Measurements from ENCODE around the gene MYEF2. TPM values are rescaled to one million over a fixed set of nuclear protein-coding genes. Genes with fewer than 3 reads are reported as not detected.

The MYEF2 gene, protein sequence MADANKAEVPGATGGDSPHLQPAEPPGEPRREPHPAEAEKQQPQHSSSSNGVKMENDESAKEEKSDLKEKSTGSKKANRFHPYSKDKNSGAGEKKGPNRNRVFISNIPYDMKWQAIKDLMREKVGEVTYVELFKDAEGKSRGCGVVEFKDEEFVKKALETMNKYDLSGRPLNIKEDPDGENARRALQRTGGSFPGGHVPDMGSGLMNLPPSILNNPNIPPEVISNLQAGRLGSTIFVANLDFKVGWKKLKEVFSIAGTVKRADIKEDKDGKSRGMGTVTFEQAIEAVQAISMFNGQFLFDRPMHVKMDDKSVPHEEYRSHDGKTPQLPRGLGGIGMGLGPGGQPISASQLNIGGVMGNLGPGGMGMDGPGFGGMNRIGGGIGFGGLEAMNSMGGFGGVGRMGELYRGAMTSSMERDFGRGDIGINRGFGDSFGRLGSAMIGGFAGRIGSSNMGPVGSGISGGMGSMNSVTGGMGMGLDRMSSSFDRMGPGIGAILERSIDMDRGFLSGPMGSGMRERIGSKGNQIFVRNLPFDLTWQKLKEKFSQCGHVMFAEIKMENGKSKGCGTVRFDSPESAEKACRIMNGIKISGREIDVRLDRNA
- 0.56 TPM for total RNA-seq

DNA sequence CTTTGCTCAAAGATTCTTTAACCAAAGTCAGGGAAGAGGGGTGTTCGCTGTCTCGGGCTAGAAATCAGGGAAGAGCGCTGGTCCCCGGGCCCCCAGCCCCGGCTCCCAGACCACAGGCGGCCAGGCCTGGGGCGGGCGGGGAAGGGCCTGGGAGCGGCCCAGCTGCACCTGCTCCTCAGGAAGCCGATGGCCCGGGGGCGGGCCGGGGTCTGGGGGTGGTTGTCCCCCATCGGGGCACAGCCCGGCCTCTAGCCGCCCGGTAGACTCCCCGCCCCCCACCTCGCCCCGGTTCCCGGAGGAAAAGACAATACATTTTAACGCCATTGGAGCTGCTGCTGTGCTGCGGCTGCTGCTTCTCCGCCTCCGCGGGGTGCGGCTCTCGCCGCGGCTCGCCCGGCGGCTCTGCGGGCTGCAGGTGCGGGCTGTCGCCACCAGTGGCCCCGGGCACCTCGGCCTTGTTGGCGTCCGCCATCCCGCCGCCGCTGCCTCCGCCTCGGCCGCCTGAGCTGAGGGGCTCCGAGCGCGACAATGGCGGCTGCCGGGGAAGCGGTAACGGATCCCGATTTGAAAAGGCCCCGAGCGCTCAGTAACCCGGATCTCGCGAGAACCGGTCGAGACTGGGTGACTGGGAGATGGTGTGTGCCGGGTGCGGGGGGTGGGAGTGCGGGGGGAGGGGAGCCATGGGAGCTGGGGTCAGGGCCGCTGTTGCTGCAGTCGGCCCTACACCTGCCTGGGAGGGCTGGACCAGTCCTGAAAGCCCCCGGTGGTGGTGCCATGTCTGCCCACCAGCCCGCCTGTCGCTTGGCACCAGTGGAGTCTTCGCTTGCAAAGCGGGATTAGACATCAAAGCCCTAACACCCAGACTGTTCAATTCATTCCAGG, at the start of gene MYEF2:
TSS of gene MYEF2 (minus strand) at position 530 of the 882 bp plus-strand sequence. CDS start at position 472, 58 bp downstream.
- peak; percentile 39 for ATAC-seq

DNA sequence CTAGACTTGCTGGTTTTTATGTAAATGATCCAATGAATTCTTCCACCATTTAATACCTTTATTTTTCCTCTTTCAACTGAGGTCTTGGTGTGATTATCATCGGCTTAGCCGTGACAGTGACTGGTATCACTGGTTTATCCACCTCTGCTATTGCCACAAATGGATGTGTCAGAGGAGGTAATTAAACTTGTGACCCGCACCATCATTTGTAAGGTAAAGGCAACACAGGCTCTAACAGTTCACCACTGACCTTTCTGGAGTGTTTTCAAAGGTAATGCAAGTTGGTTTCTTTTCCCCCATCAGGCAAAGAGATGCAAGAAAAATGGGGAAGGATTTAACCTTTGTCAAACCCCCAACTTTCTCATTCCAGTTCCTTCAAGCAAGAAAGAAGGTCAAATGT, 47.7 kb upstream of the MYEF2 start:
- ATAC-seq = no peak

DNA sequence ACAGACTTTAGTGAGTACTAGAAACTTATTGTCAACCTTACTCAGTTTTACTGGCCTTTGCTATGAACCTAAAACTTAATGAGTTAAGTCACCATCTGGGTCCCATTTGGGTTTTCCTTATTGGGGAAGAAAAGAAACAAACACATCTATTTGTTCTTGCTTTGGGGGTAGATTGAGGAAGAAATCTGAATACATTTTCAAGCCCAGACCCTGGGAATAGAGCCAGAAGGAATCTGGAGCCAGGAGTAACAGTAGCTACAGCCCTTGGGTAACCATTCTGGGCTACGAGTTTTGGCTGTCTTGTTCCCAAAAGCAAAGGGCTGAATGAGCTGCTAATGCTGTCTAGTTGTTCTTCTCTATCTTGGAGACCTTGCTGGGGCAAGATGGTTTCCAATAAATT, 44.5 kb upstream of the MYEF2 start:
- no peak for ATAC-seq

DNA sequence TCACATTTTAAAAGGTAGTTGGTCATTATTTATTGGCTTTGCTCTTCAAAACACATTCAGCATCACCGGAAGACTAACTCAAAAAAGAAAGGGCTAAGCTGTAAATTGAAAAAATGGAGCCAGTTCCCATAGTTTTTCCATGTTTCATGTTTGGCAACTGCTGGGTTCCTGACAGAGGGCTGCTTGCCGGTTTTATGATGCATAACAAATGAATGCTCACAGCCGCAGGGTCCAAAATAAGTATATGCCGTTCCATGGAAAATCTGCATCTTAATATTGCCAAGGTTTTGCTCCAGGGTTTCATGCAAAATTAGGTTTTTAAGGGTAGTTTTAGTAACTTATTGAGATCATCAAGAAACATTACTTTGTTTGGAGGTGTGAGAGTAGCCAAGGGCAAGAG, 43.8 kb upstream of the MYEF2 start:
- no peak for ATAC-seq

DNA sequence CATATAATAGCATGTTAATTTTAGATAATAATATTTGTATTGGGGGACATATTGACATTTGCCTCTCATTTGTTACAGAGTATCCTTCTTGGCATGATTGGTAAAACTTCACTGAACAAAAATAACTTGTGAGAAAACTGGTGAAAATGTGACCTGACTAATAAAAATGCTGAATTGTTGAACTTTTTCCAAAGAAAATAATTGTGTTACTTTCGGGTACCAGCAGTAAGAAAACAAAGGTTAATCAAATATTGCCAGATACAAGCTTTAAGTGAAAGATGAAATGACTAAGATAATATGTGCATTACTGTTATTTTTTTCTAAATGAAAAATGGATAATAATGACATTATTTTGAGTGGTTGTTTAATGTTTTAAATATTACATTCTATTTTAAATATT, 43.2 kb upstream of the MYEF2 start:
- ATAC-seq = no peak

DNA sequence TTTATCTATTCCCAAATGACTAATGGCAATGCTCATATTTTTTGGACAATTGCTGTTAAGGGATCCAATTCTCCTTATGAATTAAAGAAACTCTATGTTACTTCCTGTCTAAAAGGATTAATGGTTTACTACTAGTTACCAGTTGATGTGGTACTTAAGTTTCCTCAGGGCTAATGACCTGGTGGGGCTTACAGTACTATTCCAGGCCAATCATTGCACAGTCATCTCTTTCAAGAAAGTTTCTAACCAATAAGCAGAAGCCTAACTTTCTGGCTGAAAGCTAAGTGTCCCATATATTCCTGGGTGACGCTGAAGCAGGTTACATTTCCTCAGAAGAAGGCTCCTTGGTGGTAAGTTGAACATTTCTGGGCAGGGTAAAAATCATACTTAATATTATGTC, 27.9 kb upstream of the MYEF2 start, which contains the start of gene SLC12A1:
TSS of gene SLC12A1 (plus strand) at position 322 of the 400 bp plus-strand sequence. CDS start 1,418 bp downstream, outside the sequence.
- ATAC-seq = no peak

DNA sequence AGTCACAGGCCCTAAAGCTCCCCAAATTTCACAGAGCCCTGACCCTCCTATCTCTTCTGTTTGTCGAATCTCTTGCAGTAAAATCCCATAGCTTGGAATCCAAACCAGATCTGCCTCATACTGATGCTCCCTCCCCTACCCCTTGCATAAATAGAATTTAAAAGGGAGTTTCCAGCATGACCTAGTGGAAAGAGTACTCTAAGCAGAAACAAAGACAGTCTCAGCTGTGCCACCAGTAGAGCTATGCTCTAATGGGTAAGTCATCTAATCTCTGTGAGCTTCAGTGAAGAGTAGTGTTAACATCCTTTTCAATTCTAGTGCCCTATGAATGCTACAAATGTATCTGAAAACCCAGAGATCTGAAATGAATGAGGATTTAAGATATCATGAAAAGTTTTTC, 24.0 kb upstream of the MYEF2 start:
- no peak for ATAC-seq

DNA sequence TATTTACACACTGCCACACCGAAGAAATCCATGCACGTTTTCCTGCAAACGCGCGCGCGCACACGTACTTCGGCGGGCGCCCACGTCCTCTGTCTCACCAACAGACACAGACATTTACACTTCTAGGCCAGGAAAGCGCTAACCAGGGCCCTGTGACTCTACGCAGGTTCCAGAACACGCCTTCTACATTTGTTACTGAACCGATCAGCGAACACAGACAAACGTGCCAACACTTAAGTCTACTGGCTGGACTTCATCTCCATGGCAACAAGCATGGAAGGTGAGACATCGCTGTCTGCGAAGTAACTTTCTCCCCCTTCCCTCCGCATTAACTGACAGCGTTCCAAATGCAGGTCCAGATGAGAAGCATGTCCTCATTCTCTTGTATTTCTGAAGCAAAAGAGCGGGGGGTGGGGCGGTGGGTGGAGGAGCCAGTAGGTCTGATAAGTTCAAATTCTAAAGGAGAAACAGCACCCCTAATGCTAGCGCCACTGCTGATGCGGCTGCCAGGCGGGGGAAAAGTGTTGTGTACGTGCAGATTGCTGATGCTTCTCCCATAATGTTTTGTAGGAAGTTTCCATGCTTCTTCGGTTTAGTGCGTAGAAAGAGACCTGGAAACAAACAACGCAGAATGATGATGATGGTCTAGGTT, 13.6 kb upstream of the MYEF2 start, which contains the start of gene CTXN2:
TSS of gene CTXN2 (plus strand) at position 92 of the 652 bp plus-strand sequence. CDS start 9,636 bp downstream, outside the sequence.
- no peak for ATAC-seq

DNA sequence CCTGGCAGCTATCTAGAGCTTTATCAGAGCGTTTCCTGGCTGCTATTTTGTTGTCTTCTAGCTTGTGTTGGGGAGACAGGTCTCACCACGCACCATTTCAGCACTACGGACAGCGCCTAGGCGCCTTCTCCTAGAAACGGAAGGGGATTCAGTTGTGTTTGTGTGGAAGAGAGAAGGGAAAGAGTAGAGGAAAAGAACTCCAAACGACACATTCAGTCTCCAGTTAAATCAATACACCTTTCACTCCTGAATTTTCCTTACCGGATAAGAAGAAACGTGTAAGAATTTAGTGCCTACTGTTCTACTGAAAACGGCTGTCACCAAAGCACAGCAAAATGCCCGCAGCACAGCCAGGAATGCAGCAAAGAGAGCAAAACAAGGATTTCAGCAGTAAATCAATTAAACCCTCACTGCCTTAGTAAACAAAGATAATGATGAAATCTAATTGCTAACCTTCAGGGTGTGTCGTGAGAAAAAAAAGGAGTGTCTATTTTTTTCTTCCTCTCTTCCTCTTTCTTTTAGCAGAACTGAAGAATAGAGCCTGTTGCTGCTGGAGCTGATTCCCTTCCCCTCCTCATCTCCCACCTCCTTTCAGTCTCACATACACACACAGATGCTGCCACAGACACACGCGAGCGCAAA, 13.0 kb upstream of the MYEF2 start:
- no peak for ATAC-seq

DNA sequence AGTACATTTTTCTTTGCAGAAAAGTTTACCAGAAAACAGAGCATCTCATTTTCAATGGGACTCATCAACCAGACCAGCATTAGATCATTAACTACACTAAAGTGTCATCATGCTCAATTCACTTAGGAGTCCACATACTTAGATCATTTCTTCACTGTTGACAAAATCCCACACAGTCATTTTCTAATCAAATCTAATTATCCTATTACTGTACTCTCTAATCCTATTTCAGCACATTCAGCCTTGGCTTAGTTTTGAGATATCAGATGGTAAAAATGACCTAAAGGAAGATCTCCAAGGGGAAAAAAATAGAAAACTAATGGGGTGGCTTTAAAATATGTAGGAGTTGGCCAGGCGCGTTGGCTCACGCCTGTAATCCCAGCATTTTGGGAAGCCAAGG, 8.2 kb upstream of the MYEF2 start:
- ATAC-seq = no peak

DNA sequence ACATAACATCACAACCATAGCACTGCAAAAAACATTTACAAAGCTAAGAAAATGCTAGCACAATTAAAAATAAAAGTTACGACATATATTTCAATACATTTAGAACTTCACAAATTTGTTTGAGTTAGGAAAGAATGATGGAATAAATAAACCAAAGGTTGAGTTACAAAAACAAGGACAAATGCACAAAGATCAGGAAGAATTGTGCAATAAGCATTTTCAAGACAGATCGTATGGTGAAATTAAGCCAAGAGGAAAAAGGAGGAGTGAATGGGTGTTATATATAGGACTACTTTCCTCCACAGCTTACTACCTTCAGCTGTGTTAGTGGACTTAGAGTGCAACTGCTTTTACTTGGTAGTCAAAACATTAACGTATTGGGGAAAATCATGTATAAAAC, 7.4 kb upstream of the MYEF2 start:
- ATAC-seq = no peak

DNA sequence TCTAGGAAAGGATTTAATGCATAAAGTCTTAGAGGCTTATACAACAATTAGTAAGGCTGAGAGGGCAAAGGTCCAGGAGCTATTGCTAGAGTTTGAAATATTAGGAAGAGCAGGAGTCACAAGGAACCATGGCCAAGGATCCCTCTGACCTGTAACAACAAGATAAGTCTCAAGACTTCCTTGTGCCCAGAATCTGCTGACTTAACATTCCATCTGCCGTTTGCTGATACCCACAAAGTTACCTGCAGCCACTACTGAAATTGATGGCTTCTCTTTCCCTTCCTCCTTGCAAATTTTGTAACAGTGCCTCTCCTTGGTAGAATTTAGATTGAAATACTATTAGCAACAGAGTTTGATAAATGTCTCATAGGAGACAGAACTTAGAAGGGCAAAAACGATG, 4.7 kb upstream of the MYEF2 start:
- no peak for ATAC-seq

DNA sequence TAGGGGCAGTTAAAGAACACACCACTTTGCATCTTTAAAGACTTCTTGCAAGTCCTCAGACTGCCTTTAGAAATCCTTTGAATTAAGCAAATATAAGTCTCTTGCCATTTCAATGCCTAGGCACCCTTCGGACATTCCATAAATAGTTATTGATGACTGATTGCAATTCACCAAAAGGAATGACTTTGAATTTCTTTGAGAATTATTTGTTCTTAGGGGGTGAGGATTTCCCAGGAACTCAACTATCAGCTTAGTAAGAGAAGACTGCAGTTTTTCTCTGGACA, 495 bp upstream of the MYEF2 start:
- ATAC-seq = no peak

DNA sequence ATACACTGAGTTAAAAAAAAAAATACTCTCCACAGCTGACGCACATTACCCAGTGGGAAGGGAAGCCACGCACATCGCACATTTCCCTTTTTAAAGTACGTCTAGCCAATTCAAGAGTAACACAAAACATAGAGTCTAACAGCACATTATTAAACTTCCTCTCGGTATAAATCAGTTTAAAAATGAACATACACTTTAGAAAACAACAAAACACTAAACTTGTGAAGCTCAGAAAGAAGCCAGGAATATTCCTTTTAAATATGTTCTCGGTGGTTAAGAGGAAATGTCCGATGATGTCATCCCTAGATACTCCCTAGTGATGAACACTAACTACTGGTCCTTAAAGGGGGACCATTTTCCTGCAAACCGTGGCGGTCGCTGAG, 721 bp downstream of the MYEF2 start:
- ATAC-seq = peak; percentile 20

DNA sequence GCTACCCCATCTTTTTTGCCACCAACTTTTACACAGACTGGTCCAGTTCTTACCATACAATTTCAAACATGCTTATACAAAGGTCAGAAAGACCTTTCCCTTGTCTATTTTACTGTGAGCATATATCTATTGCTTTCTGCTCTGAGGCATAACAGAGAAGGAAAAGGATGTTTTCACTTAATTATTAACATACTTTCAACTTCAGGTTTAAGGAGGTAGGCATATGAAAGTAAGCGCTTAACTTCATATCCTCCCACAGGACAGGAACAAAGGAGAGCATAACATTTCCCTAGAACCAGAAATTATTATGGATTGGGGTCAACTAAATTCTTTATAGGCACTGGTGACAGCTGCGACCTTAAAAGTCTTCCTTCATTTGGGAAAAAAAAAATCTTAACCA, 1.1 kb downstream of the MYEF2 start:
- ATAC-seq = no peak

DNA sequence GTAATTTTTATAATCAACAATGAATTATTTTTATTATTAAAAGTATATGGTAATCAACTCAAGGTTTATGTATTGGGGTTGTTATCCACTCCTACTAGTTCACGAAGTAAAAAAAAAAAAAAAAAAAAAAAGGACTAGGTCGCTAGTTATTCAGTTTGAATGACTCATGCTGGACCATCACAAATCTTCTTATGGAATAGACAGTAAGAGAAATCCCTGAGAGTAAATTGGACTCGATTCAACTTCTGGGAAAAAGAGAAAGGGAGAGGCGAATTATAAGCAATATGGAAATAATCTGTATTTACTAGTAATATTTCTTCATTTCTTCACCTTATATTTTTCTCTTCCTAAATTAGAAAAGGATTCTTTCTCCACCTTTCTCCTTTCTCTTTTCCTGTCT, 2.0 kb downstream of the MYEF2 start:
- ATAC-seq = no peak

DNA sequence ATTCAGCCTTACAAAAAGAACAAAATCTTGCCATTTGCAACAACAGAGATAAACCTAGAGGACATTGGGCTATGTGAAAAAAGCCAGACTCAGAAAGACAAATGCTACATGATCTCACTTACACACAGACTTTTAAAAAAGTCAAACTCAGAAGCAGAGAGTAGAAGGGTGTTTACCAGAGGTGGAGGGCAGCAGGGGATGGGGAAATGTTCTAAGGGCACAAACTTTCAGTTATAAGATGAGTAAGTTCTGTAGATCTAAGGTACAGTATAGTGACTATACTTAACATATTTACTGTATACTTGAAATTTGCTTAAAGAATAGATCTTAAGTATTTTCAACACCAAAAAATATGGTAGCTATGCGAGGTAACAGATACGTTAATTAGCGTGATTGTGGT, 3.0 kb downstream of the MYEF2 start:
- ATAC-seq = no peak

DNA sequence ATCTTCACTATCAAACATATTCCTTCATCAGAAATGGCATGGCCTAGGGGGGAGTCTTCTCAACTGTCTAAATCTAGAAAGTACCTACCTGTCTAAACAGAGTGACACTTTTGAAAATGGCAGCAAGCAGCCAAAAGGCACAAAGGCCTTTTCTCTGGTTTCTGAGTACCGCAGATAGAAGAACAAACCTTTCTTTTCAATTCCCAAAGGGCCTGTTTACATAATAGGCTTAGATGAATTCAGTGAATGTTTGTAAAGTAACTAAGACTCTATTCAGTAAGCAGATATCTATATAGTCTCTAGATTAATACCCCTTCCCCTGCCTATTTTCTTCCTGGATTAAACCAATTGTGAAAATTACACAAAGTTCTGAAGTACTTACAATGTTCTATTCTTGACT, 7.1 kb downstream of the MYEF2 start:
- no peak for ATAC-seq

DNA sequence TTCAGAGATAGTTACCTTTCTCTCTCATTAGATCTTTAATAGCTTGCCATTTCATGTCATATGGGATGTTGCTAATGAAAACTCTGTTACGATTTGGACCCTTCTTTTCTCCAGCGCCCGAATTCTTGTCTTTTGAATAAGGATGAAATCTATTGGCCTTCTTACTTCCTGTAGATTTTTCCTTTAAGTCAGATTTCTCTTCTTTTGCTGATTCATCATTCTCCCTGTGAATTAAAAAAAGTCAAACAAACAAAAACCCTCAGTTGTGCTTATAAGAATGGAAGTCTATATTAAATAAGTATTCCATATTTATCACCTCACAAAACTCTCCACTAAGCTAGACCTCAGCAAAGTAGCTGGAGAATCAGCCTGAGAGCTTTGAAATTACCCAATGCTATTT, 9.5 kb downstream of the MYEF2 start:
- no peak for ATAC-seq

DNA sequence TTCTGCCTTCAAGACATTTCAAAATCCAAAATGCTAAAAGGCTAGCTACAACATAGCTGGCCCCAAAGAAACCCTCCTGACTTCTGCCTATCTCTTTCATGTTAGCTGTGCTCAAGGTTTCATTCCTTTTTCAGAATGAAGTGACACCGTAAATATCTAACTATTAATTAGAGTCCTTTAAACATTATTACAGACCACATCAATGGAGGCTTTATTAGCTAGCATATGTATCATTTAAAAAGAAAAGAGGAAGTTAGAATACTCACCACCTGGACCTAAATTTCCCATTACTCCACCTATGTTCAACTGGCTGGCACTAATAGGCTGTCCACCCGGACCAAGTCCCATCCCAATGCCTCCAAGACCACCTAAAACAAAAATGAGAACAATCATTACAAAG, 24.6 kb downstream of the MYEF2 start:
- no peak for ATAC-seq

DNA sequence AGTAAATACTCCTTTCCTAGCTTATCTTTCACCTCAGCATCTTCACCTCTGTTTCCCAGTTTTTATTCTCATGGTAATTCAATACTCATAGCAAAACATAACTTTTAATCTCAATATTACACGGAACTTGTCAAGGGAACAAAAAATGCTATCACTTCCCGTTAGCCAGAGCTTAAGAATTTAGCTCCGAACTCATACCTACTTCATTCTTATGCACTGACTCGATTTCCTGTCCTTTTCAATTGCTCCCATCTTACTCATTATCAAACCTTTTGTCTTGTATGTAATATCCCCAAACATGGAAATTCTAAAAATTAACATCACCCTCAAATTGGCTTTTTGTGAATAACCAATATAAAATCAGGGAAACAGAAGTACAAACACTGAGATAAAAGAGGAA, 28.2 kb downstream of the MYEF2 start:
- ATAC-seq = no peak

DNA sequence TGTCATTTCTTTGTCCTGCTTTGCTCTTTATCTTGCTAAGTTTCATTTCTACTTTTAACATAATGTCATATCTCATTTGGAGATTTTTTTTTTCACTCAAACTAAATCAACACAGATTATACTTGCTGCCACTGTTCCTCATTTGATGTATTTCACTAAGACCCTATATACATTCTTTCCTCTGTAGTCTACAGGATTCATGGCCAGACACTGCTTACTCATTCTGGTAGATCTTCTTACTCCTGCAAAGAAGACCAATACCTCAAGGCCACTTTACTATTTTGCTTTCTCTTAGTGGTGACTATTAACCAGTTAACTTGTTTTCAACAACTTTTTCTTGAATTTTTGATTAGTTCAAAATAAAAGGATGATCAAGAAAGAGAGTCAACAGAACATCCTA, 30.7 kb downstream of the MYEF2 start:
- ATAC-seq = no peak

All from esophagus mucosa (tissue), 1 donor.